Skeletal muscle satellite cell (primary cell): Measurements from ENCODE around the gene IFIT5.
A peak's percentile ranks its signal among the peaks of the same experiment; 100 is the strongest.
"Not testable (repeated sequence)": the region's sequence is repeated elsewhere in the genome, so short reads cannot be mapped to it uniquely, and the experiment has no call there.

ENCODE experiments used
- H3K27me3 ChIP-seq: 2 replicates; pipeline ENCODE4 v1.7.0; 2013; ENCODE audit warnings: low read length; ENCODE audit not compliant: control insufficient read depth, insufficient read depth
- H3K36me3 ChIP-seq: 2 replicates; pipeline ENCODE4 v1.7.0; 2013; ENCODE audit warnings: mild to moderate bottlenecking, control low read depth, low read length; ENCODE audit not compliant: insufficient read depth
- H3K4me1 ChIP-seq: 2 replicates; pipeline ENCODE4 v1.7.0; 2013; ENCODE audit warnings: low read length; ENCODE audit not compliant: control insufficient read depth, insufficient read depth
- H3K4me2 ChIP-seq: 2 replicates; pipeline ENCODE4 v1.7.0; 2013; ENCODE audit warnings: mild to moderate bottlenecking, low read length
- H3K4me3 ChIP-seq: 2 replicates; pipeline ENCODE4 v1.7.0; 2013; ENCODE audit warnings: low read length
- H3K9ac ChIP-seq: 2 replicates; pipeline ENCODE4 v1.7.0; 2013; ENCODE audit warnings: mild to moderate bottlenecking, low read depth, low read length, moderate library complexity
- H3K9me3 ChIP-seq: replicated peaks from 2 replicates; pipeline ENCODE4 v1.7.0; 2013; ENCODE audit warnings: mild to moderate bottlenecking, control low read depth, low read length

Gene IFIT5

DNA sequence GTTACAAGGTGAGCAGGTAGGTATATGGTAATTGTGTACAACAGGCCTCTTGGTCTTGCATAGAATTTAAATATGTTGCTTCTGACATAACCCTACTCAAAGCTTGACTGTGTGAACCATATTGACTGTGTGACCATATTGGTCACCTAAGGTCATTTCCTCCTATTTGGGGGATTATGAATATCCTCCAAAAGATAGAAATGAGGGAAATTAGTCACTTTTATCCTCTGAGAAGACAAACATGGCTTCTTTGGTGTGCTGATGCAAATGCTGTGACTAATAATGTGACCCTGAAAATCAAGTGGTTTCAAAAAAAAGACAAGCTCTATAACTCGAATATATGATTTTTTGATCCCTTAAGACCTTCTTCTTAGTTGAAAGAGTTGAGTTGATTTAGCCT lies 27.9 kb downstream of the IFIT5 start:
- Histone ChIP-seq H3K4me1 (no peaks in the 10 kb centered on the region), H3K27me3 (no peaks in the 10 kb centered on the region), H3K9me3 (no peaks in the 10 kb centered on the region), H3K9ac (no peak overlapping the region), H3K36me3 (no peaks in the 10 kb centered on the region), H3K4me3 (no peak overlapping the region), H3K4me2 (no peak overlapping the region)

DNA sequence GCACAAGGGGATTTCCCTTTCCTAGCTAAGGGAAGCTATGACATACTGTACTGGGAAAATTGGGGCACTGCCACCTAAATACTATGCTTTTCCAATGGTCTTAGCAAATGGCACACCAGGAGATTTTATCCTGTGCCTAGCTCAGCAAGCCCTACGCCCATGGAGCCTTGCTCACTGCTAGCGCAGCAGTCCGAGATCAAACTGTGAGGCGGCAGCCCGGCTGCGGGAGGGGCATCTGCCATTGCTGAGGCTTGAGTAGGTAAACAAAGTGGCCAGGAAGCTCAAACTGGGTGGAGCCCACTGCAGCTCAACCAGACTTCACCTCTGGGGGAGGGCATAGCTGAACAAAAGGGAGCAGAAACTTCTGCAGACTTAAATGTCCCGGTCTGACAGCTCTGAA lies 30.5 kb downstream of the IFIT5 start:
- H3K4me1 ChIP-seq, H3K4me3 ChIP-seq, H3K27me3 ChIP-seq, H3K9ac ChIP-seq, H3K4me2 ChIP-seq, H3K36me3 ChIP-seq, H3K9me3 ChIP-seq: not testable (repeated sequence)

DNA sequence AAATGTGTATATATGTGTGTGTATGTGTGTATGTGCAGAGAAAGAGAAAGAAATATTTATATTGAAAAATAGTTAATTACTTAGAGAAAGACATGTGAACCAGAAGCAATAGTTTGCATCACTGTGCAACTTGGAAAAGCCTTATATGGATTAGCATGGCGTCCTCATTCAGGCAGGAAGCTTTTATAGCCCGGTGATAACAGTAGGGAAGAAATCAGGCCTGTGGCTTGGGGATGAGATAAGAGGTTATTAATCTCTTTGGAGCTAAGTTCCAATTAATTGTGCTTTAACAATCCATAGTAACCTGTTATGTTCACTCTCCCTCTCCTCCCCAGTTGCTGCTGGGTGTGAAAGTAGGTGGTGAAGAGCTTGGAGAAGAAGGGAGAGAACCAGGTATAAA lies 36.5 kb downstream of the IFIT5 start:
- H3K9me3 ChIP-seq = no peaks in the 10 kb centered on the region
- no peaks in the 10 kb centered on the region for H3K4me1 ChIP-seq
- H3K27me3 ChIP-seq = no peaks in the 10 kb centered on the region
- no peak overlapping the region for H3K4me2 ChIP-seq
- H3K4me3 ChIP-seq = no peak overlapping the region
- H3K9ac ChIP-seq = no peak overlapping the region
- H3K36me3 ChIP-seq = no peaks in the 10 kb centered on the region

DNA sequence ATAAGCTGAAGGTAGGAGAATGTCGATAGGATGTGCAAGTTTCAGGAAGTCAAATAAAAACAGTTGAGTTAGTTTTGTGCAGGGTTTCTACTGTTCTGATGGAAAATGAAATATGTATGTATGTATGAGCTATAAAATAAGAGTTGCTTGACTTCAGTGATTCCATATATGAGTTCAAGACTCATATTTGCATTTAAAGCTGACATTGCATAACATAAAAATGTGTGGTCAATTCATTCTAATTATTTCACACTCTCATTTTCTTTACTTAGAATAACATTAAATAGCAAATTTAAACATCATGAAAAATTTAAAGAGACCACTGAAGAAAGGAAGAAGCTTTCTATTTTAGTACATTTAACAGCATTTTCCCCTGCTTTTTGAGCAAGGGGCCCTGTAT lies 37.8 kb downstream of the IFIT5 start:
- no peak overlapping the region for H3K4me3 ChIP-seq
- no peak overlapping the region for H3K9ac ChIP-seq
- no peaks in the 10 kb centered on the region for H3K36me3 ChIP-seq
- no peaks in the 10 kb centered on the region for H3K9me3 ChIP-seq
- no peak overlapping the region for H3K4me2 ChIP-seq
- H3K27me3 ChIP-seq = no peaks in the 10 kb centered on the region
- H3K4me1 ChIP-seq = no peaks in the 10 kb centered on the region

DNA sequence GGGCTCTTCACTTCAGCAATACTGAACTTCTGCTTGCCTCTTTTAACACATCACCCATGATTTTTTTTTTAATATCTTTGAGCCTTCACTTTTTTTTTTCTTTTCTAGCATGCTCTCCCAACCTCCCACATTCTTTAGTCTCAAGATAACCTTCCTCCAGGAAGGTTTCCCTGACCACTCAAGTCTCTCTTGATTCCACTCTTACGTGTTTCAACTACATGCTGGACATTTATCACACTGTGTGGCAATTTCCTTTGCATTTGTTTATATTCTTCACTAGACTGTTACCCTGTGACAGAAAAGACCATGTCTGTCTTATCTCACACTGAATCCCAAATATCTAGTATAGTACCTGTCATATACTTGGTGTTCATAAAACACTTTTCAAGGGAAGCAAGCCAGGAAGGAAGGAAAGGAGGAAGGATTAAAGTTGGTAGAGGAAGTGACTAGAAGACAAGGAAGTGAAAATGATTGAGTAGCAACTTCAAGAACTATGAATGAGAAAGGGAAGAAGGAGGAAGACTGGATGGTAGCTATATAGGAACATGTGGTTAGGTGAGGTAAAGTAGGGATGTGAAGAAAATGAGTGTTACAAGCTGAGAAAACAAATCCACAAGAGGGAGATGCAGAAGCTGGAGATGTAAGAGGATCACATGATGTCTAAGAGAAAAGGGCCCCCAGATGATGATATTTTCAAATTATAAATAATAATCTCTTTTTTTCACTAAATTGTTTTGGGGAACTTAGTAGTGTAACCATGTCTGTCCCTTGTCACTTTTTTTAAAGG lies 40.4 kb downstream of the IFIT5 start:
- H3K4me3 ChIP-seq = no peak overlapping the region
- peaks cover 18% of the 10 kb centered on the region for H3K4me1 ChIP-seq
- H3K4me2 ChIP-seq = no peak overlapping the region
- H3K9ac ChIP-seq = no peak overlapping the region
- H3K36me3 ChIP-seq = no peaks in the 10 kb centered on the region
- H3K27me3 ChIP-seq = no peaks in the 10 kb centered on the region
- H3K9me3 ChIP-seq = no peaks in the 10 kb centered on the region

DNA sequence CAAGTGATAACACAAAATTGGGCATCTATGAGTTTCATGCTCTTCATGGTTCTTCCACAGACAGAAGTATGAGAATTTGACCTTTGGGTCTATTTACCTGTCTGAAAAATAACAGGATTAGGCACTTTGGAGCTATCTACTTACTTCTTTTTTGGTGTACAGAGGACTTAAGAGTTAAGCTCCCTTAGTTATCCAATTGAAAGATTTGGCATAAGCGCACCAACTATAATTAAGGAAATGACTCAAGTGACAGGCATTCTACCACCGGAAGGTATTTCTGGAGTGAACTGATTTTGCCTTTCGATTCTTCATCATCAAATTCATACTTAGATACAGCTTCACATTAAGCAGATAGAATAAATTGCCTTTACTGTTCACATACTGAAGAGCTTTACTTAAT lies 43.9 kb downstream of the IFIT5 start:
- H3K4me1 ChIP-seq = peaks cover 18% of the 10 kb centered on the region
- H3K27me3 ChIP-seq = no peaks in the 10 kb centered on the region
- peak overlapping the region; percentile 36 for H3K4me3 ChIP-seq

DNA sequence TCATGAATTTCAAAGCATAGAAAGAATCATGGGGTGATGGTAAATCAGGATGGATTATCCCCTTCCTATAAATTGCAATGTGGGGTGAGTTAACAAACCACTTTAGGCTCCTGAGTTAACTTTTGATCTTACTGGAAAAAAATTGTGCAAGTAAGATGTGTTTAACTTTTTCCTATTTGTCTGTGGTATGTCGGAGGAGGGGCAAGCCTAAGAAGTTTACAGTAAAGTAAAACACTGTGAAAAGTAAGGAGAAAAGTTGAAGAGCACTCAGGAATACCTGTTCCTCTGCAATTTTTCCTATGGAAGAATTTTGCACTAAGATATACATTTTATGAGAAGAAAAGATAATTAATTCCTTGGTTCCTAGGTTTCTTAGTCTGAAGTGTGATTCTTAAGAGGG lies 44.4 kb downstream of the IFIT5 start:
- Histone ChIP-seq H3K4me1 (peaks cover 18% of the 10 kb centered on the region), H3K36me3 (no peaks in the 10 kb centered on the region), H3K4me2 (peak overlapping the region; percentile 70), H3K27me3 (no peaks in the 10 kb centered on the region), H3K9me3 (no peaks in the 10 kb centered on the region), H3K9ac (peak overlapping the region; percentile 41), H3K4me3 (no peak overlapping the region)

More for the DNA sequence above, 43.9 kb downstream of the IFIT5 start:
- peak overlapping the region; percentile 70 for H3K4me2 ChIP-seq
- H3K9ac ChIP-seq = peak overlapping the region; percentile 41
- H3K36me3 ChIP-seq = no peaks in the 10 kb centered on the region
- no peaks in the 10 kb centered on the region for H3K9me3 ChIP-seq

DNA sequence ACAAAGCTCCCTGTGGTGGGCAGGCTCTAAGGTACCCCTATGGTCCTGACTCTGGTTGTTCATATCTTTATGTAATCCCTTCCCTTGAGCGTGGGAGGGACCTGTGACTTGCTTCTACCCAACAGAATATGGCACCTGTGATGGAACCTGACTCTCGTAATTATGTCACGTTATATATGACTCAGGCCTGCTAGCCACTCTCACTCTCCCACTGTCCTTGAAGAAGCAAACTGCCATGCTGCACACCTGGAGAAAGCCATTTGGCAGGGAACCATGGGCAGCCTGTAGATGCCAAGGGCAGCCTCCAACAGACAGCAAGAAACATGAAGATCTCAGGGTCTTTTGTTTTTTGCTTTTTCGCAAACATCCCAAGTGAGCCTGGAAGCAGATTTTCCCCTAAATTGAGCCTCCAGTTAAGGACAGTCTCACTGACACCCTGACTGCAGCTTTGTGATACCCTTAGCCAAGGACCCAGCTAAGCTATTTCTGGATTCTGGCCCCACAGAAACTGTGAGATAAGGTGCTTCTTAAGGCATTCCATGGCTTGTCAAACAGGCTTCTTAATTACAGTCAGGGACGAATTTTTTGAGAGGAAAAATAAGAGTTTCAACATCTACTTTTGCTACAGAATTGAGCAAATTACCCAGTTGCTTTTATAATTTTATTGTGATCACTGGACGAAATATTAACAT lies 49.6 kb downstream of the IFIT5 start:
- H3K4me3 ChIP-seq = no peak overlapping the region
- peaks cover 24% of the 10 kb centered on the region for H3K4me1 ChIP-seq
- H3K36me3 ChIP-seq = no peaks in the 10 kb centered on the region
- H3K4me2 ChIP-seq = no peak overlapping the region
- no peaks in the 10 kb centered on the region for H3K27me3 ChIP-seq
- no peak overlapping the region for H3K9ac ChIP-seq
- no peaks in the 10 kb centered on the region for H3K9me3 ChIP-seq

DNA sequence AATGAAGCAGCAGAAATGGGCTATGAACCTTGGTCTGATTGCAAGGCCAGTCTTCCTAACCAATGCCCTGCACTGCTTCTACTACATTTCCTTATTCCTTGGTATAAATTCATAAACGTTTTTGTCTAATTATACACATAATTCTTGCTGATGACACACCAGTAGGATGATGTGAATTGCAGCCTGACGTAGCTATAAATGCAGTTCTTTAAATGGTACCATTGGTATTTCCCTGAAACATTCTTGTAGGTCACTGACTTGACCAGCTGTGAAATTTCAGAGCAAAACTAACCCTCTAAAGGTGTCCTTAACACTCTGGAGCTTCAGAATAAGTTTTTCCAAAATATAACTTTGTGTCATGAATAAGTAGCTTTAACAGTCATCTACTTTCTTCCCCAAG lies 50.8 kb downstream of the IFIT5 start:
- peaks cover 32% of the 10 kb centered on the region for H3K4me1 ChIP-seq
- no peaks in the 10 kb centered on the region for H3K27me3 ChIP-seq
- no peak overlapping the region for H3K9ac ChIP-seq
- H3K4me3 ChIP-seq = no peak overlapping the region
- no peak overlapping the region for H3K4me2 ChIP-seq
- H3K36me3 ChIP-seq = no peaks in the 10 kb centered on the region
- H3K9me3 ChIP-seq = no peaks in the 10 kb centered on the region

DNA sequence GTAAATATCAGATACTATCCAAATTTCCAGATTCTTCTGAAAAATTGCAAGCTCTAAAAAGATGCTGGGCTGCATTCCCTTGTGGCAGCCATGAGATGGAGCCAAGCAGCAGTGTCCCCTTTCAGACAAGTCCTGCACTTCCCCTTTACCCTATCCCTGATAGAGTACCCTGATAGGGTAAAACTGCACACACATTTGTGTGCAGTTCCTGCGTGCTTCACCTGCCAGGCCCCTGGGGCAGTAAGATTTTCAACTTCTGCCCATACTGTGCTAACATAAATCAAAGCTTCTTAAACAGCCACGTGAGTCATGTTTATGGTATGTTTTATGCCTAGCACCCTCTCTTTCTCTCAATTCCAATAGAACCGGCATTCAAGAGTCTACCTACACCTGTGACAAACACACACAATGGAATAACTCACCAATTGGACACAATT lies 52.2 kb downstream of the IFIT5 start:
- H3K9ac ChIP-seq = no peak overlapping the region
- no peak overlapping the region for H3K4me3 ChIP-seq
- H3K4me1 ChIP-seq = peaks cover 46% of the 10 kb centered on the region
- H3K36me3 ChIP-seq = no peaks in the 10 kb centered on the region
- H3K9me3 ChIP-seq = no peaks in the 10 kb centered on the region
- peak overlapping the region; percentile 0 for H3K4me2 ChIP-seq
- H3K27me3 ChIP-seq = no peaks in the 10 kb centered on the region

DNA sequence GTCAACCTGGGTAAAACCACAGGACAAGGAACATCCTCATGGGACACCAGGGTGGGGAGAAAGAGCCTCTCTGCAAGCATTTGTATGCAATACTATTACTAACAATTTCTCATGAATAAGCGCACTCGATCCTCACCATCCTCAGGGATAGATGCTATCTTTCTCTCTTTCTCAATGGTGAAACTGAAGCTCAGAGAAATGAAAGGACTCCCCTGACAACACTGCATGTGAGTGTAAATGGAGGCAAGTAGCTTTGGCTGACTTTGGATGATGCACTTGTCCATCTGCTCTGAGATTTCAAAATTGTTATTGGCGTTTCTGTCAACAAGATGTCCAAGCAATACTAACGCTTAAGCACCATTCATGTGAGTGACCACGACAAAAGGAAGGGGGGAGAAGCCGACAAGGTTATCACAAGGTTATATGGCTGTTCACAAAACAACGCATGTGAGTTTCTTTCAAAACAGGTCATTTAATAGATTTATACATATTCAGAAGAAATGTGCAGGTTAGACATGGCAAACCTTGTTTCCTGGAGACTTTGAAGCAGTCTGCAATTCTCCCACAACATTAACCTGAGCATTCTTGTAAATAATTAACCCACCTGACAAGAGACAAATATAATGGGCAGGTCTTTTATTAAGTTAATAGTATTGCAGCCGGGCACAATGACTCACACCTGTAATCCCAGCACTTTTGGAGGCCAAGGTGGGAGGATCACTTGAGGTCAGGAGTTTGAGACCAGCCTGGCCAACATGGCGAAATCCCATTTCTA lies 54.0 kb downstream of the IFIT5 start:
- Histone ChIP-seq H3K9ac (no peak overlapping the region), H3K9me3 (no peaks in the 10 kb centered on the region), H3K4me1 (peaks cover 48% of the 10 kb centered on the region), H3K4me2 (no peak overlapping the region), H3K4me3 (no peak overlapping the region), H3K36me3 (no peaks in the 10 kb centered on the region), H3K27me3 (no peaks in the 10 kb centered on the region)
